HEK293 (cell line): Measurements from ENCODE around the gene MRPS10.

ENCODE experiments used
- CTCF ChIA-PET: fragments of 350-600 bp; formaldehyde crosslinking; extraction: SDS; loops from one replicate; lab custom pipeline; 2021; ENCODE audit warnings: antibody characterized with exemption; lab: Yijun Ruan, JAX
- POLR2A ChIA-PET: fragments of 300-600 bp; formaldehyde crosslinking; extraction: SDS; loops from one replicate; lab custom pipeline; 2020; ENCODE audit warnings: antibody characterized with exemption, inconsistent platforms; lab: Yijun Ruan, JAX
- H3K27ac ChIP-seq: fragments of 200-500 bp; sonication (Bioruptor generic); 2 replicates; pipeline ENCODE4 v1.5.1; 2014; ENCODE audit warnings: low read depth, low read length, control low read depth, inconsistent platforms; ENCODE audit errors: extremely low read depth
- H3K36me3 ChIP-seq, 2 experiments: fragments of 200-500 bp in 1 of 2; sonication (Bioruptor generic) in 1 of 2; 1 replicate in 1 of 2; 2 replicates in 1 of 2; pipeline ENCODE4 v1.5.1; 2014 to 2017; ENCODE audit warnings: inconsistent platforms in 2 of 2, low read length in 2 of 2; ENCODE audit not compliant: control insufficient read depth in 2 of 2, insufficient read depth in 1 of 2
- H3K4me1 ChIP-seq: fragments of 200-500 bp; sonication (Bioruptor generic); 2 replicates; pipeline ENCODE4 v1.5.1; 2014; ENCODE audit warnings: mild to moderate bottlenecking, low read length, inconsistent platforms; ENCODE audit not compliant: control insufficient read depth, insufficient read depth
- H3K4me3 ChIP-seq: 2 replicates; pipeline ENCODE4 v1.5.1; 2011; ENCODE audit warnings: low read depth, mild to moderate bottlenecking, control low read depth, low read length, moderate library complexity
- H3K9me3 ChIP-seq: fragments of 200-500 bp; sonication (Bioruptor generic); 2 replicates; pipeline ENCODE4 v1.5.1; 2014; ENCODE audit warnings: low read depth, low read length, inconsistent platforms; ENCODE audit not compliant: control insufficient read depth, insufficient read depth
- ELK4 ChIP-seq: IDR thresholded peaks from 2 replicates; pipeline ENCODE4 v1.6.1; 2011; ENCODE audit warnings: mild to moderate bottlenecking, low read depth, low read length, borderline replicate concordance
- GLI2 ChIP-seq: fragments of 450-650 bp; formaldehyde crosslinking; IDR thresholded peaks from 2 replicates; pipeline ENCODE4; 2017; ENCODE audit warnings: missing biosample characterization, missing genetic modification characterization, low read depth, borderline replicate concordance
- KLF7 ChIP-seq: fragments of 450-650 bp; formaldehyde crosslinking; IDR thresholded peaks from 2 replicates; pipeline ENCODE4 v1.5.1; 2016; ENCODE audit warnings: missing biosample characterization, missing genetic modification characterization, borderline replicate concordance
- MZF1 ChIP-seq: fragments of 450-650 bp; formaldehyde crosslinking; IDR thresholded peaks from 2 replicates; pipeline ENCODE4 v1.5.1; 2017; ENCODE audit warnings: missing biosample characterization, missing genetic modification characterization, borderline replicate concordance
- ZNF202 ChIP-seq: fragments of 450-650 bp; formaldehyde crosslinking; IDR thresholded peaks from 2 replicates; pipeline ENCODE4 v1.5.1; 2016; ENCODE audit warnings: missing biosample characterization, missing genetic modification characterization, borderline replicate concordance
- ZNF311 ChIP-seq: fragments of 450-650 bp; formaldehyde crosslinking; IDR thresholded peaks from 2 replicates; pipeline ENCODE4 v1.5.1; 2017; ENCODE audit warnings: missing biosample characterization, missing genetic modification characterization, borderline replicate concordance
- ZNF571 ChIP-seq: fragments of 450-650 bp; formaldehyde crosslinking; IDR thresholded peaks from 2 replicates; pipeline ENCODE4 v1.5.0; 2017; ENCODE audit warnings: missing biosample characterization, missing genetic modification characterization

Gene MRPS10

DNA sequence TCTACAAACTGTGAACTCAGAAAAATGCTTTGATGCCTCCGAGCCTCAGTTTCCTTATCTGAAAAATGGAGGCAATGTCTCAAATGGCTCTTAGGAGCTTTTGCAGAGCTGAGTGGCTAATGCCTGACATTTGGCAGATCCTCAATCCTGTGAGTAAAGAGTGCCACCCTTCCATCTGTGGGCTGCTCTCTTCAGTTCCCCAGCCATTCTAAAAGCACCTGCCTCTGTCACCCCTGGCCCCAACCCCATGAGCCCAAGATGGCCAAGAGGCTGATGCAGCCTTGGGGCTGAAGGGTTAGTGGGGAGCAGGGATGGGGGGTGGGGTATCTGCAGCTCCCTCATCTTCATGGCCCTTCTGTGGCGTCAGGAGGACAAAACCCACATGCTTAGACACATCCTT lies 59.0 kb downstream of the MRPS10 start:
- Histone ChIP-seq H3K4me3 (no peak overlapping the region), H3K9me3 (no peaks in the 10 kb centered on the region), H3K36me3 (no peaks in the 10 kb centered on the region), H3K27ac (no peak overlapping the region), H3K4me1 (no peaks in the 10 kb centered on the region)
- ChIA-PET POLR2A (no interaction called here), CTCF (interaction anchor here (1.5 kb wide), 1 partner anchor 84 kb away, joined by 6 read pairs; no protein-coding TSS in a partner anchor)
- TF ChIP-seq ELK4 (no peak), KLF7 (no peak), MZF1 (no peak), ZNF311 (tag by site-specific recombination) (no peak), GLI2 (tag by site-specific recombination) (no peak), ZNF202 (tag by site-specific recombination) (no peak)

- Histone ChIP-seq H3K36me3 (no peaks in the 10 kb centered on the region), H3K4me3 (no peak overlapping the region), H3K4me1 (no peaks in the 10 kb centered on the region), H3K27ac (no peak overlapping the region), H3K9me3 (no peaks in the 10 kb centered on the region)
- TF ChIP-seq ZNF571 (tag by site-specific recombination): no peak
- ChIA-PET CTCF (no interaction called here), POLR2A (no interaction called here)
Measured at GRCh38 chr6:42158011-42158410, 59.6 kb downstream of the MRPS10 start.
